Activated naive CD8-positive, alpha-beta T cell (primary cell): ENCODE results near the gene YIPF1.

Source experiments
- H3K27ac Mint-ChIP-seq: one replicate; pipeline ENCODE4 v1.8.0; 2021; ENCODE audit warnings: mixed read lengths
- H3K27me3 Mint-ChIP-seq: one replicate; pipeline ENCODE4 v1.8.0; 2021; ENCODE audit warnings: mixed read lengths
- H3K36me3 Mint-ChIP-seq: one replicate; pipeline ENCODE4 v1.8.0; 2021; ENCODE audit warnings: mixed read lengths
- H3K4me1 Mint-ChIP-seq: one replicate; pipeline ENCODE4 v1.8.0; 2021; ENCODE audit warnings: low read depth, mixed read lengths
- H3K4me3 Mint-ChIP-seq: one replicate; pipeline ENCODE4 v1.8.0; 2021; ENCODE audit warnings: mild to moderate bottlenecking, mixed read lengths
- H3K9me3 Mint-ChIP-seq: one replicate; pipeline ENCODE4 v1.8.0; 2021; ENCODE audit warnings: low read depth, mixed read lengths

The YIPF1 gene

DNA sequence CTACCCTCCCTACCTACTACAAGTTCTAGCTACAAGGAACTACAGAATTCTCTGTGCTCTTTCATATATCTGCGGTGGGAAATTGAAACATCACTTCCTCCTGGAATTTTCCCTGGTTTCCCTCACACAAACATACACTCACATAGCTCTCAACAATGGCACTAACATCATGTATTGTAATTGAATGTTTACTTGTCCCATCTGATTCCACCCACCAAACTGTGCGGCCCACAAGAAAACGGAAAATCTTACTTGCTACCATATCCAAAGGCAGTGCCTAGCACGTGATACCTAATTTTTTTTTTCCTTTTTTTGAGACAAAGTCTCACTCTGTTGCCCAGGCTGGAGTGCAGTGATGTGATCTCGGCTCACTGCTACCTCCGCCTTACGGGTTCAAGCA, 85.4 kb downstream of the YIPF1 start:
- no peaks in the 10 kb centered on the region for H3K27me3 Mint-ChIP-seq
- no peaks in the 10 kb centered on the region for H3K4me1 Mint-ChIP-seq
- H3K4me3 Mint-ChIP-seq, result no peak overlapping the region
- no peak overlapping the region for H3K27ac Mint-ChIP-seq
- H3K9me3 Mint-ChIP-seq, result no peaks in the 10 kb centered on the region
- peaks cover 12% of the 10 kb centered on the region for H3K36me3 Mint-ChIP-seq
